ENCODE data around the gene ZNF324B.

ZNF324B gene

GRCh38 chr19:58498316-58499020, 47.0 kb downstream of the ZNF324B start:
- ATAC-seq (ENCODE audit: low read depth), result no peak; the same call in 2 of the 3 replicates

DNA sequence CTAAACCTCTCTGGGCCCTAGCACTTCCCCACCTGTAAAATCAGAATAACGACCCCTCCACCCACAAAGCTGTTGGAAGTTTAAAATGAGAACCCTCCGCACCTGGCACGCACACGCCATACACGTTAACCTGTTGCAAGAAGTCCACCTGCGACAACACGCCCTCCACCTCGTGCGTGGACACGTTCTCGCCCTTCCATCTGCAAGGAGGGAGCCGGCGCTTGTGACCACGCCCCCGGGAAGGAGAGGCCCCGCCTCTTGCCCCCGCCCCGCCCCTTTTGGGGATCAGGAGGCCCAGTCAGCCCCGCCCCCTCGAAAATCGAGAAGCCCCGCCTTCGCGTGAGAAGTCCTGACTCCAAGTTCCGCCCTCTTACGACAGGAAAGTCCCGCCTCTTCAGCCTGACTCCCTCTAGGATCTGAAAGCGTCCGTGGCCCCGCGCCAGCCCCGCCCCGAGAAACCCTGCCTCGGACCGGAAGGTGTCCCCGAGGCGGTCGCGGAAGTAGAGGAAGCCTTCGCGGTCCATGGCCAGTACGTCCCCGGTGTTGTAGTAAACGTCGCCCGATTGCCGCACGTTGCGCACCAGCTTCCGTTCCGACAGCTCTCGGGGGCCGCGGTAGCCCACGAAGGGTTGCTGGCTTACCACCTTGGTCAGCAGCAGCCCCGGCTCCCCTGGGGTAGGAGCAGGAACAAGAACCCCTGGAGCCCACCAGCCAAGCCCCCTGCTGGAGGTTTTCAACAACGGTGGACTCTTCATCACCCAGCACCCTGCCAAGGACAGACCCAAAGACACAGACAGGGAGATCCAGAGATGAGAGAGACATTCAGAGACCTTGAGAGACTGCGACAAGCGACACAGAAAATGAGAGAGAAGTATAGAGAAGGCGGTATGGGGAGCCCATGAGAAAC, 47.9 kb downstream of the ZNF324B start:
- peak overlapping the region; percentile 60 for H3K4me3 ChIP-seq (ENCODE audit: severe bottlenecking)
- H3K4me1 ChIP-seq (ENCODE audit: insufficient read depth, poor library complexity, severe bottlenecking), result no peaks in the 10 kb centered on the region
- peak overlapping the region; percentile 49 for H3K27ac ChIP-seq (ENCODE audit: poor library complexity, severe bottlenecking)
- H3K27me3 ChIP-seq (ENCODE audit: insufficient read depth, poor library complexity, severe bottlenecking), result no peaks in the 10 kb centered on the region
- DNase-seq (ENCODE audit: low spot score), result peak; percentile 100
- peak; percentile 98 for ATAC-seq (ENCODE audit: low read depth)
- TF ChIP-seq, protein P1, sequence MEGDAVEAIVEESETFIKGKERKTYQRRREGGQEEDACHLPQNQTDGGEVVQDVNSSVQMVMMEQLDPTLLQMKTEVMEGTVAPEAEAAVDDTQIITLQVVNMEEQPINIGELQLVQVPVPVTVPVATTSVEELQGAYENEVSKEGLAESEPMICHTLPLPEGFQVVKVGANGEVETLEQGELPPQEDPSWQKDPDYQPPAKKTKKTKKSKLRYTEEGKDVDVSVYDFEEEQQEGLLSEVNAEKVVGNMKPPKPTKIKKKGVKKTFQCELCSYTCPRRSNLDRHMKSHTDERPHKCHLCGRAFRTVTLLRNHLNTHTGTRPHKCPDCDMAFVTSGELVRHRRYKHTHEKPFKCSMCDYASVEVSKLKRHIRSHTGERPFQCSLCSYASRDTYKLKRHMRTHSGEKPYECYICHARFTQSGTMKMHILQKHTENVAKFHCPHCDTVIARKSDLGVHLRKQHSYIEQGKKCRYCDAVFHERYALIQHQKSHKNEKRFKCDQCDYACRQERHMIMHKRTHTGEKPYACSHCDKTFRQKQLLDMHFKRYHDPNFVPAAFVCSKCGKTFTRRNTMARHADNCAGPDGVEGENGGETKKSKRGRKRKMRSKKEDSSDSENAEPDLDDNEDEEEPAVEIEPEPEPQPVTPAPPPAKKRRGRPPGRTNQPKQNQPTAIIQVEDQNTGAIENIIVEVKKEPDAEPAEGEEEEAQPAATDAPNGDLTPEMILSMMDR (IDR thresholded peaks at IDR 0.05; ENCODE audit: poor library complexity, severe bottlenecking), result no peak
- no peaks in the 10 kb centered on the region for H3K9me3 ChIP-seq (ENCODE audit: severe bottlenecking)
- no peaks in the 10 kb centered on the region for H3K36me3 ChIP-seq (ENCODE audit: low read depth)

More at GRCh38 chr19:58498316-58499020, 47.0 kb downstream of the ZNF324B start:
- Histone ChIP-seq H3K27ac (ENCODE audit: poor library complexity, severe bottlenecking) (no peak overlapping the region), H3K27me3 (ENCODE audit: insufficient read depth, poor library complexity, severe bottlenecking) (no peaks in the 10 kb centered on the region), H3K36me3 (ENCODE audit: low read depth) (no peaks in the 10 kb centered on the region), H3K4me3 (ENCODE audit: severe bottlenecking) (peak overlapping the region; percentile 60), H3K9me3 (ENCODE audit: severe bottlenecking) (no peaks in the 10 kb centered on the region), H3K4me1 (ENCODE audit: insufficient read depth, poor library complexity, severe bottlenecking) (no peaks in the 10 kb centered on the region)
- TF ChIP-seq, protein P1 (IDR thresholded peaks at IDR 0.05; ENCODE audit: poor library complexity, severe bottlenecking), result no peak
- DNase-seq (ENCODE audit: low spot score), result no peak

DNA sequence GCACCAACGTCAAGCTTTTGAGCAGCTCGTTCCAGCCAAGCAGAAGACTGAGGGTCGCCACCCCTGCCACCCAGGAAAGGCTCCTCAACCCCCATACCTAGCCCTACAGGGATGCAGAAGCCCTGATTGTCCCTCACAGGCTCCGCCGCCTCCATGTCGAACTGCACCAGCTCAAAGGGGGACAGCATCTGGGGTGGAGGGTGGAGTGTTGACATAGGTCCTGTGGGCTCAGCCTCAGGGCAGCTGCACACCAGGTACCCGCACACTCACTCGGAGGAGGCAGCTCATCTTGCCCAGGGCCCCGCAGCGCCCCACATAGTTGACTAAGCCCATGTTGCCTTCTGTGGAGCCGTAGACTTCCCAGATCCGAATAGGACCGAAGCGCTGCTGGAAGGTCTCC, 48.8 kb downstream of the ZNF324B start:
- TF ChIP-seq, protein P1 (IDR thresholded peaks at IDR 0.05; ENCODE audit: poor library complexity, severe bottlenecking), result no peak
- ATAC-seq (ENCODE audit: low read depth), result no peak
- no peaks in the 10 kb centered on the region for H3K9me3 ChIP-seq (ENCODE audit: severe bottlenecking)

More for the DNA sequence above, 48.8 kb downstream of the ZNF324B start:
- Histone ChIP-seq H3K36me3 (ENCODE audit: low read depth) (no peaks in the 10 kb centered on the region), H3K4me1 (ENCODE audit: insufficient read depth, poor library complexity, severe bottlenecking) (no peaks in the 10 kb centered on the region), H3K27me3 (ENCODE audit: insufficient read depth, poor library complexity, severe bottlenecking) (no peaks in the 10 kb centered on the region), H3K4me3 (ENCODE audit: severe bottlenecking) (peak overlapping the region; percentile 60), H3K27ac (ENCODE audit: poor library complexity, severe bottlenecking) (no peak overlapping the region)
- no peak for DNase-seq (ENCODE audit: low spot score)

Data from RWPE2 (cell line).